ENCODE results near the gene PLXNA3.
A peak's percentile ranks its signal among the peaks of the same experiment; 100 is the strongest.

The PLXNA3 gene

DNA sequence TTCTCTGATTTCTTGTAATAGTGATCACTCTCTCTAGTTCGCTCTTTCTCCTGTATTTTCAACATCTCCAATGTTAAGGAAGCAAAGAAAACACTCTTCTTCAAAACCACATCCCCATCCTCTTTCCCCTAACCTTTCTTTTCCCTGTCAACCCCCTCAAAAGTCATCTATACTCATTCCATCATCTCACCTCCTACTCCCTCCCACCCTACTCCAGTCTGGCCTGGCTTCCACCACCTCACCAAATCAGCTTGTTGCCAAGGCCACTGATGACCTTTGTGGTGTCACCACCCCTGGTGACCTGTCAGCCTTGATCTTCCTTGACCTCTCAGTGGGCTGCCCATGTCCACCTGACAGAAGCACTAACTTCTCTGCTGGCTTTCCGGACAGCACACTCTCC is 55.6 kb downstream of the PLXNA3 start:
- no peak for DNase-seq
- intact Hi-C loops (cut with DNase I): no loop called here

DNA sequence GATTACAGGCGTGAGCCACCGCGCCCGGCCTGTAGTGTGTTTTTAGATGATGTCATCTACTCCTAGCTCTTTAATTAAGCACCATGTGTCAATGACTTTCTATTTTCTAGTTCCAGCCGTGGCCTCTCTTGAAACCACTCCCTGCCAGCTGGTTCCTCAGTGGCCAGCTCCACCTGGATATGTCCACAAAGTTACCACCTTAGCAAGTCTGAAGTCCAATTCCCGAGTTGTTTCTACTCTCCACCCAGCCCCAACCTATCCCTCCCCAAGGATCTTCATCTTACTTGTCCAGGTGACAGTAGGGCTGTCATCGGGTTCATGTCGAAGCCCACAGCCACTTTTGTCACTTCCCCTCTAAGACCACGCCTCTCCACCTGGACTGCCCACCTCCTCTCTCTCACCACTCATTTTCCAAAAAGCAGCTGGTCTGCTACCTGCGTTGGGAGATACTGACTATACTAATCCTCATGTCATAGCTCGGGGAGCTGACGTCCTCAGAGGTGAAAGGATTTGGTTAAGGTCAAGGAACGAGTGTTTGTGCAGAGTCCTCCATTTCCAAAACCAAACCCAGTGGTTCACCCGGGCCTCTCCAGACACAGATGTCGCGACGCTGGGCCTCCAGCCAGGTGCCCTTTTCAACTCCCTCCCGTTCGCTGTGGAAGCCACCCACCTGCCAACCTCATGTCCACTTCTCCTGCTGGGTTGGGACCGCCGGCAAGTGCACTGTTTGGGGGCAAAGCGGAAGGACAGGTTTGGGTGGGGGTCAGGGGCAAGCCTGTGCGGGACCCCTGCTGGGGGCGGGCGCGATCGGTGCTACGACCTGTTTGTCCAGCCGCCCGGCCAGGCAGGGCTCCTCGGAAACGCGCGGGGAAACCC is 57.2 kb downstream of the PLXNA3 start:
- no peak for DNase-seq
- intact Hi-C loops (cut with DNase I): no loop called here

DNA sequence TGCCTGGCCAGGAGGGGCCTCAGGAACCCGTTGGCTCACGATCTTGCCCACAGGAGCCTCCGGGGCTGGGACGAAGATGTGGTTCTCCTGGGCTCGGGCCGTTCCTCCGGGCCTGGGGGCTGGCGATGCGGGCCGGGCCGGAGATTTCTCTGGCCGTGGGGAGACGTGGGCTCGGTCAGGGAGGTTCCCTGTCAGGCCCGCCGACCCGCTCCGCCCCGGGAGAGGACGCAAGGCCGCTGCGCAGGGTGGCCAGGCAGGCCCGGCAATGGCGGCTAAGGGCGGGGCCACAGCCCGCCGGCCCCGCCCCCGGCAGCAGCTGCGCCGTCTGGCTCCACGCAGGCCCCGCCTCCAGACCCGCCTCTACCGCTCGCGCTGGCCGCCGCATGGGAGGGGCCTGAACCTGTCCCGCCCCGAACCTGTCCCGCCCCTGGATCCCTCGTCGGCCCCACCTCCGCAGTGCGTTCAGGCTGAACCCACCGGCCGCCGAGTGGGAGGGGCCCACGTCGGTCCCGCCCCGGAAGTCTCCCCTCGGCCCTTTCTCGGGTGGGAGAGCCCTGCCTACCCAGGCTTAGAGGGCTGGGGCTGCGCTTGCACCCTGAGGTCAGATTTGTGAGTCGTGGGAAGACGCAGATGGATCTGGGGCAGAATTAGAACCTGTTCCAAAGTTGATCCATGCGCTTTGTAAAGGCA is 58.0 kb downstream of the PLXNA3 start, which contains the start of gene FAM3A:
FAM3A (minus strand) TSS at position 267 of the 690 bp plus-strand sequence. CDS start 460 bp downstream, outside the sequence.
- DNase-seq: peak; percentile 85 to 98 (median 95)
- intact Hi-C loops (cut with DNase I): no loop called here

DNA sequence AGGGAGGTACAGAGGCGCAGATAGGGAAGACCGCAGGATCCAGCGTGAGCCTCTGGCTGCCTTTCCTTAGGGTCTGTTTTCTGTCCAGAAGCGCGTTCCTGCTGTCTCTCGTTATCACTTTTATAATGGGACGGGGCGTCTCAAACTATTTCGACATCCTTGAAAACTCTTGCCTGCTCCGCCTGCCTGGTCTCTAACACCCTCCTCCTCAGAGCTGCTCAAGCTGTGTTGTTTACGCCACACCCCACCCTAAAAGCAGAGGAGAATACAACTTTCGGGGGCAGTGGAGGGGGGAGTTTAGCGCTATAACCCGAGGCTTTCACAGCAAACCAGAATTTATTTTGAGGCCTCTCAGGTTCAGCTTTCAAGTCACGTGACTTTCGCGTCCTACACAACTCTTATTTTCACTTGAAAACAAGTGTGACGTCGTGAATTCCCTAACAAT is 58.6 kb downstream of the PLXNA3 start:
- peak in 10 of 42 donors; percentile 21 to 58 (median 46) for DNase-seq
- intact Hi-C loops (cut with DNase I): no loop called here

GRCh38 chrX:154517101-154517781 is 59.2 kb downstream of the PLXNA3 start:
- peak in 12 of 42 donors; percentile 8 to 45 (median 30) for DNase-seq
- intact Hi-C loops (cut with DNase I): no loop called here

GRCh38 chrX:154519389-154519788 is 61.3 kb downstream of the PLXNA3 start:
- DNase-seq: no peak
- intact Hi-C loops (cut with DNase I): no loop called here

GRCh38 chrX:154525606-154526490 is 67.8 kb downstream of the PLXNA3 start:
- intact Hi-C loops (cut with DNase I): no loop called here
- DNase-seq: no peak

GRCh38 chrX:154526901-154527675 is 69.0 kb downstream of the PLXNA3 start:
- peak; percentile 59 to 87 (median 76) for DNase-seq
- intact Hi-C loops (cut with DNase I): no loop called here
